Mesothelial cell of epicardium (in vitro differentiated cells): ENCODE measurements around the gene TCTA. TPM values are rescaled to one million over a fixed set of nuclear protein-coding genes. Genes with fewer than 3 reads are reported as not detected.

Experiments
- DNase-seq, 2 experiments: peaks; one replicate each; pipeline ENCODE4 v3.0.0; 2021; ENCODE audit warnings: low spot score in 2 of 2; ENCODE audit not compliant: unreplicated experiment in 2 of 2
- H3K27ac Mint-ChIP-seq: 2 replicates; pipeline ENCODE4 v1.8.0; 2021; ENCODE audit warnings: mixed read lengths
- H3K27me3 Mint-ChIP-seq: 2 replicates; pipeline ENCODE4 v1.8.0; 2021; ENCODE audit warnings: low read depth, mixed read lengths
- H3K36me3 Mint-ChIP-seq: 2 replicates; pipeline ENCODE4 v1.8.0; 2021; ENCODE audit warnings: mixed read lengths
- H3K4me1 Mint-ChIP-seq: 2 replicates; pipeline ENCODE4 v1.8.0; 2021; ENCODE audit warnings: mixed read lengths
- H3K4me3 Mint-ChIP-seq: 2 replicates; pipeline ENCODE4 v1.8.0; 2021; ENCODE audit warnings: mild to moderate bottlenecking, moderate library complexity, mixed read lengths
- H3K9me3 Mint-ChIP-seq: 2 replicates; pipeline ENCODE4 v1.8.0; 2021; ENCODE audit warnings: mixed read lengths
- CTCF ChIP-seq: fragments of 200-600 bp; sonication (generic); IDR thresholded peaks from one replicate; pipeline ENCODE4 v1.5.0; 2021; ENCODE audit warnings: antibody characterized with exemption; ENCODE audit not compliant: unreplicated experiment
- total RNA-seq: library from RNA; stranded (reverse); gene quantifications from 3 replicates; pipeline ENCODE4 v1.2.1, GENCODE V29; 2021

Gene TCTA
- total RNA-seq, 1 donor from 2014 or later: 15.8 TPM

GRCh38 chr3:49416867-49417266 lies 4.6 kb downstream of the TCTA start:
- Mint-ChIP-seq H3K27ac (no peak overlapping the region), H3K36me3 (peaks cover 7% of the 10 kb centered on the region), H3K27me3 (no peaks in the 10 kb centered on the region), H3K9me3 (no peaks in the 10 kb centered on the region), H3K4me3 (no peak overlapping the region), H3K4me1 (peaks cover 14% of the 10 kb centered on the region)
- no peak for DNase-seq
- TF ChIP-seq CTCF: no peak

- H3K4me3 Mint-ChIP-seq: no peak overlapping the region
- no peaks in the 10 kb centered on the region for H3K9me3 Mint-ChIP-seq
- peaks cover 20% of the 10 kb centered on the region for H3K4me1 Mint-ChIP-seq
- H3K36me3 Mint-ChIP-seq: peaks cover 7% of the 10 kb centered on the region
- TF ChIP-seq CTCF: no peak
- no peak for DNase-seq
- H3K27me3 Mint-ChIP-seq: no peaks in the 10 kb centered on the region
- no peak overlapping the region for H3K27ac Mint-ChIP-seq
Measured at GRCh38 chr3:49417516-49418120, 5.4 kb downstream of the TCTA start.

- TF ChIP-seq CTCF: no peak
- Mint-ChIP-seq H3K36me3 (peaks cover 14% of the 10 kb centered on the region), H3K9me3 (no peaks in the 10 kb centered on the region), H3K27me3 (no peaks in the 10 kb centered on the region), H3K4me3 (peak overlapping the region; percentile 83), H3K27ac (peak overlapping the region; percentile 82), H3K4me1 (peaks cover 17% of the 10 kb centered on the region)
- DNase-seq: no peak
Measured at GRCh38 chr3:49421890-49422378, 9.7 kb downstream of the TCTA start.

- H3K9me3 Mint-ChIP-seq: no peaks in the 10 kb centered on the region
- DNase-seq: peak in 1 of 2 experiments; percentile 53
- H3K36me3 Mint-ChIP-seq: peaks cover 14% of the 10 kb centered on the region
- H3K4me1 Mint-ChIP-seq: peaks cover 17% of the 10 kb centered on the region
- H3K27me3 Mint-ChIP-seq: no peaks in the 10 kb centered on the region
- TF ChIP-seq CTCF: no peak
- peak within 1 kb of the TSS; percentile 83 for H3K4me3 Mint-ChIP-seq
- peak within 1 kb of the TSS; percentile 82 for H3K27ac Mint-ChIP-seq
Measured at GRCh38 chr3:49422379-49423248, 10.4 kb downstream of the TCTA start, which contains the start of gene AMT. Gene AMT (minus strand): TSS chr3:49422473. CDS start chr3:49422450, 23 bp downstream.

GRCh38 chr3:49424816-49425215 lies 12.6 kb downstream of the TCTA start:
- DNase-seq: no peak
- Mint-ChIP-seq H3K27me3 (no peaks in the 10 kb centered on the region), H3K4me3 (no peak overlapping the region), H3K4me1 (peaks cover 22% of the 10 kb centered on the region), H3K27ac (no peak overlapping the region), H3K36me3 (peaks cover 7% of the 10 kb centered on the region), H3K9me3 (no peaks in the 10 kb centered on the region)
- no peak for TF ChIP-seq CTCF
